Vagina (tissue), 2 donors: ENCODE measurements around the gene SDE2. TPM values are rescaled to one million over a fixed set of nuclear protein-coding genes. Genes with fewer than 3 reads are reported as not detected.
"Not testable (repeated sequence)": the region's sequence is repeated elsewhere in the genome, so short reads cannot be mapped to it uniquely, and the experiment has no call there.

ENCODE experiments used
- DNase-seq, 2 donors: peaks; one replicate each; pipeline ENCODE4 v3.0.0-alpha.2; 2017; ENCODE audit errors: extremely low spot score in 2 of 2
- H3K27ac ChIP-seq: fragments of 200-600 bp; sonication (generic); one replicate; pipeline ENCODE4 v1.5.1; 2019
- H3K27me3 ChIP-seq: fragments of 200-600 bp; sonication (generic); one replicate; pipeline ENCODE4 v1.5.1; 2019
- H3K36me3 ChIP-seq, 2 donors: fragments of 200-600 bp; sonication (generic); one replicate each; pipeline ENCODE4 v1.5.1; 2017 to 2019
- H3K4me1 ChIP-seq: fragments of 200-600 bp; sonication (generic); one replicate; pipeline ENCODE4 v1.5.1; 2019
- H3K4me3 ChIP-seq, 2 donors: fragments of 200-600 bp; sonication (generic); 1 replicate in 1 of 2; 2 replicates in 1 of 2; pipeline ENCODE4 v1.5.1; 2016 to 2019
- H3K9me3 ChIP-seq: fragments of 200-600 bp; sonication (generic); one replicate; pipeline ENCODE4 v1.5.1; 2019
- CTCF ChIP-seq, 3 experiments: fragments of 450-650 bp in 2 of 3; fragments of 200-600 bp in 1 of 3; sonication (generic) in 1 of 3; IDR thresholded peaks; one replicate each; pipeline ENCODE4 v1.5.1; 2017 to 2019; ENCODE audit warnings: antibody characterized with exemption in 3 of 3, mild to moderate bottlenecking in 2 of 3, moderate library complexity in 2 of 3
- POLR2A ChIP-seq, 2 donors: fragments of 450-650 bp; IDR thresholded peaks; one replicate each; pipeline ENCODE4 v1.6.1; 2017; ENCODE audit warnings: antibody characterized with exemption in 2 of 2, mild to moderate bottlenecking in 2 of 2, moderate library complexity in 2 of 2
- POLR2AphosphoS5 ChIP-seq, 2 donors: sonication (generic); formaldehyde crosslinking; IDR thresholded peaks; one replicate each; pipeline ENCODE4 v1.9.0; 2017; ENCODE audit warnings: antibody characterized with exemption in 2 of 2, mild to moderate bottlenecking in 2 of 2, low read depth in 1 of 2; ENCODE audit not compliant: insufficient read depth in 1 of 2
- intact Hi-C: fragments of 100-400 bp; cut with DNase I; formaldehyde crosslinking; loops from one replicate; pipeline ENCODE4 v1.15.1; 2023
- total RNA-seq: library from RNA; depleted of rRNA; stranded (reverse); fragments of >200 nt; gene quantifications from one replicate; pipeline ENCODE4 v1.2.3, GENCODE V29; 2016

SDE2 gene
- total RNA-seq, 1 donor from 2014 or later: 14.7 TPM

GRCh38 chr1:225941187-225941941 is 57.8 kb downstream of the SDE2 start, which contains the start of gene LEFTY2:
Gene LEFTY2, minus strand, starts transcription at chr1:225941220. Its CDS starts 80 bp downstream, at chr1:225941140.
- H3K9me3 ChIP-seq: no peaks in the 10 kb centered on the region
- no peak within 1 kb of the TSS for H3K4me3 ChIP-seq
- no peaks in the 10 kb centered on the region for H3K36me3 ChIP-seq
- DNase-seq: no peak
- peak within 1 kb of the TSS; percentile 50 for H3K27ac ChIP-seq
- intact Hi-C loops: no loop called here
- no peaks in the 10 kb centered on the region for H3K27me3 ChIP-seq
- H3K4me1 ChIP-seq: peaks cover 22% of the 10 kb centered on the region
- TF ChIP-seq CTCF (IDR thresholded peaks at IDR 0.05) (no peak), POLR2A (IDR thresholded peaks at IDR 0.05) (no peak)

GRCh38 chr1:225940385-225941151 is 58.6 kb downstream of the SDE2 start:
- TF ChIP-seq POLR2AphosphoS5 (IDR thresholded peaks at IDR 0.05; ENCODE audit: insufficient read depth in 1 of 2, low read depth in 1 of 2) (no peak), POLR2A (IDR thresholded peaks at IDR 0.05) (no peak), CTCF (IDR thresholded peaks at IDR 0.05) (no peak)
- intact Hi-C loops: no loop called here
- Histone ChIP-seq H3K4me1 (peaks cover 22% of the 10 kb centered on the region), H3K9me3 (no peaks in the 10 kb centered on the region), H3K4me3 (no peak overlapping the region), H3K36me3 (no peaks in the 10 kb centered on the region), H3K27me3 (no peaks in the 10 kb centered on the region), H3K27ac (peak overlapping the region; percentile 50)
- DNase-seq: no peak

GRCh38 chr1:225939939-225940310 is 59.2 kb downstream of the SDE2 start:
- DNase-seq, H3K9me3 ChIP-seq, H3K27ac ChIP-seq, H3K27me3 ChIP-seq, intact Hi-C loops, H3K36me3 ChIP-seq, H3K4me3 ChIP-seq: not testable (repeated sequence)
- peaks cover 22% of the 10 kb centered on the region for H3K4me1 ChIP-seq

- intact Hi-C loops, H3K9me3 ChIP-seq, H3K27me3 ChIP-seq, H3K27ac ChIP-seq, H3K36me3 ChIP-seq, DNase-seq, H3K4me3 ChIP-seq: not testable (repeated sequence)
- H3K4me1 ChIP-seq: peaks cover 17% of the 10 kb centered on the region
These were observed 59.8 kb downstream of the SDE2 start for GRCh38 chr1:225939097-225939938.

GRCh38 chr1:225937048-225937968 is 61.8 kb downstream of the SDE2 start:
- Histone ChIP-seq H3K4me1 (peaks cover 17% of the 10 kb centered on the region), H3K4me3 (no peak overlapping the region), H3K36me3 (no peaks in the 10 kb centered on the region), H3K27me3 (no peaks in the 10 kb centered on the region), H3K27ac (no peak overlapping the region), H3K9me3 (no peaks in the 10 kb centered on the region)
- intact Hi-C loops: no loop called here
- no peak for TF ChIP-seq CTCF (IDR thresholded peaks at IDR 0.05)
- no peak for TF ChIP-seq POLR2AphosphoS5 (IDR thresholded peaks at IDR 0.05; ENCODE audit: insufficient read depth in 1 of 2, low read depth in 1 of 2)
- no peak for TF ChIP-seq POLR2A (IDR thresholded peaks at IDR 0.05)
- DNase-seq: no peak
